Liver (tissue), 9 donors: ENCODE data around the gene SPTB. TPM values are rescaled to one million over a fixed set of nuclear protein-coding genes. Genes with fewer than 3 reads are reported as not detected.

ENCODE experiments used
- DNase-seq: peaks from one replicate; pipeline ENCODE4 v3.0.0-alpha.2; 2017; ENCODE audit warnings: low spot score
- H3K27ac ChIP-seq, 2 donors: one replicate each; pipeline ENCODE4 v1.7.0; 2013; ENCODE audit warnings: inconsistent platforms in 2 of 2, low read length in 2 of 2, control low read depth in 1 of 2, low read depth in 1 of 2, mild to moderate bottlenecking in 1 of 2
- H3K27me3 ChIP-seq, 4 donors: one replicate each; pipeline versions ENCODE4 v1.6.1 to v1.7.0; 2013; ENCODE audit warnings: low read length in 3 of 4, inconsistent platforms in 1 of 4, mild to moderate bottlenecking in 1 of 4, moderate library complexity in 1 of 4; ENCODE audit not compliant: control insufficient read depth in 4 of 4, insufficient read depth in 4 of 4
- H3K36me3 ChIP-seq, 4 donors: one replicate each; pipeline versions ENCODE4 v1.6.1 to v1.7.0; 2013; ENCODE audit warnings: low read length in 3 of 4, mild to moderate bottlenecking in 3 of 4, low read depth in 1 of 4, moderate library complexity in 1 of 4; ENCODE audit not compliant: control insufficient read depth in 4 of 4, insufficient read depth in 3 of 4
- H3K4me1 ChIP-seq, 4 donors: one replicate each; pipeline versions ENCODE4 v1.6.1 to v1.7.0; 2013; ENCODE audit warnings: low read length in 3 of 4, mild to moderate bottlenecking in 3 of 4, moderate library complexity in 1 of 4; ENCODE audit not compliant: control insufficient read depth in 4 of 4, insufficient read depth in 4 of 4
- H3K4me3 ChIP-seq, 3 donors: one replicate each; pipeline versions ENCODE4 v1.6.1 to v1.7.0; 2013; ENCODE audit warnings: low read length in 3 of 3, control low read depth in 1 of 3, low read depth in 1 of 3, mild to moderate bottlenecking in 1 of 3
- H3K9ac ChIP-seq, 2 donors: one replicate each; pipeline ENCODE4 v1.7.0; 2013; ENCODE audit warnings: low read length in 2 of 2, mild to moderate bottlenecking in 2 of 2, moderate library complexity in 2 of 2, control low read depth in 1 of 2, low read depth in 1 of 2
- H3K9me3 ChIP-seq, 4 donors: one replicate each; pipeline versions ENCODE4 v1.6.1 to v1.7.0; 2013; ENCODE audit warnings: low read length in 3 of 4; ENCODE audit not compliant: control insufficient read depth in 4 of 4
- FOXA2 ChIP-seq: IDR thresholded peaks from 2 replicates; pipeline ENCODE4 v1.6.1; 2016; ENCODE audit warnings: antibody characterized with exemption
- RAD21 ChIP-seq, 2 donors: IDR thresholded peaks; 2 replicates each; pipeline ENCODE4 v1.6.1; 2016; ENCODE audit warnings: antibody characterized with exemption in 2 of 2, mild to moderate bottlenecking in 2 of 2
- TAF1 ChIP-seq: conservative IDR thresholded peaks from 2 replicates; pipeline ENCODE4 v1.6.1; 2016; ENCODE audit warnings: antibody characterized with exemption, mild to moderate bottlenecking
- WGBS: extraction: QIAGEN DNeasy Blood & Tissue Kit; methylation state at CpG from one replicate; pipeline ENCODE4 v1.1.7; 2013; 5-methylcytosine and 5-hydroxymethylcytosine counted together
- polyA plus RNA-seq, 2 donors: library from polyadenylated mRNA; stranded (reverse) in 1 of 2; unstranded in 1 of 2; fragments of 200-250 nt in 1 of 2; fragments of >200 nt in 1 of 2; fragmentation: Nextera tagmentation in 1 of 2; extraction: Ambion mirVana in 1 of 2; gene quantifications; one replicate each; pipeline versions ENCODE4 v1.2.1 to v1.2.3, GENCODE V29; 2013 to 2015
- total RNA-seq, 2 donors: library from RNA; depleted of rRNA; stranded (reverse); fragments of >200 nt; gene quantifications; one replicate each; pipeline ENCODE4 v1.2.3, GENCODE V29; 2014
- TF ChIP-seq, protein P1 (sequence below): IDR thresholded peaks from 2 replicates; pipeline ENCODE4 v1.6.1; 2016; ENCODE audit warnings: antibody characterized with exemption
- TF ChIP-seq, protein P2 (sequence below): fragments of 150-350 bp; IDR thresholded peaks from 2 replicates; pipeline ENCODE4 v1.5.1; 2017; ENCODE audit warnings: improper control_type of control experiment, low read depth, low read length; ENCODE audit not compliant: missing input control
- TF ChIP-seq, protein P3 (sequence below): IDR thresholded peaks from 2 replicates; pipeline ENCODE4 v1.6.1; 2016; ENCODE audit warnings: antibody characterized with exemption
- TF ChIP-seq, protein P4 (sequence below): IDR thresholded peaks from 2 replicates; pipeline ENCODE4 v1.6.1; 2016; ENCODE audit warnings: antibody characterized with exemption, mild to moderate bottlenecking
- donor health status: healthy.
- donor health status: healthy.
- donor health status: healthy.
- donor health status: healthy.
- donor health status: healthy.

Gene SPTB
- total and polyA plus RNA-seq, 4 donors = 0.12 to 332 (median 0.26) TPM

DNA sequence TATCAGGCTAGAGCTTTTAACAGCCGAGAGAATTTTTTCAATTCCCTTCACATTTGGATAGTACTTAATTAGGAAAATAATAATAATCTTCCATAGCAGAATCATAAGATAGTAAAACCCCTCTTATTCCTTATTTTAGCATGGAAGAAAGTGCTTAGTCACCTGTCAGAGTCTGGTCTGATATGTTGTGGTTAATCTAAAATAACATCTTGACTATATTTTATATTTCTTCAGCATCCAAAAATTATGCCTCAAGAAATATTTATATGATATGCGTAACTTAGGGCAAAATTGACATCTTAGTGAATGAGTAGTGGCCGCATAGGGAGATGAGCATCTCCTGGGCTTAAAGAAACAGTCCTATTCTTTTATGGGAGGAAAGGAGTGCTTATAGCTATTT, 47.3 kb upstream of the SPTB start:
- no peaks in the 10 kb centered on the region for H3K27me3 ChIP-seq
- H3K36me3 ChIP-seq = peaks cover 4 to 28% (median 21%) of the 10 kb centered on the region in 4 donors
- no peak for TF ChIP-seq TAF1
- no peak for TF ChIP-seq FOXA2
- TF ChIP-seq, protein P1, sequence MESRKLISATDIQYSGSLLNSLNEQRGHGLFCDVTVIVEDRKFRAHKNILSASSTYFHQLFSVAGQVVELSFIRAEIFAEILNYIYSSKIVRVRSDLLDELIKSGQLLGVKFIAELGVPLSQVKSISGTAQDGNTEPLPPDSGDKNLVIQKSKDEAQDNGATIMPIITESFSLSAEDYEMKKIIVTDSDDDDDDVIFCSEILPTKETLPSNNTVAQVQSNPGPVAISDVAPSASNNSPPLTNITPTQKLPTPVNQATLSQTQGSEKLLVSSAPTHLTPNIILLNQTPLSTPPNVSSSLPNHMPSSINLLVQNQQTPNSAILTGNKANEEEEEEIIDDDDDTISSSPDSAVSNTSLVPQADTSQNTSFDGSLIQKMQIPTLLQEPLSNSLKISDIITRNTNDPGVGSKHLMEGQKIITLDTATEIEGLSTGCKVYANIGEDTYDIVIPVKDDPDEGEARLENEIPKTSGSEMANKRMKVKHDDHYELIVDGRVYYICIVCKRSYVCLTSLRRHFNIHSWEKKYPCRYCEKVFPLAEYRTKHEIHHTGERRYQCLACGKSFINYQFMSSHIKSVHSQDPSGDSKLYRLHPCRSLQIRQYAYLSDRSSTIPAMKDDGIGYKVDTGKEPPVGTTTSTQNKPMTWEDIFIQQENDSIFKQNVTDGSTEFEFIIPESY = no peak
- DNase-seq = no peak
- peaks cover 1 to 15% (median 11%) of the 10 kb centered on the region in 4 donors for H3K4me1 ChIP-seq
- no peaks in the 10 kb centered on the region for H3K9me3 ChIP-seq
- 80% methylated on average over 3 of the region's 3 CpGs for WGBS
- H3K9ac ChIP-seq = no peak overlapping the region
- no peak overlapping the region for H3K27ac ChIP-seq
- no peak overlapping the region for H3K4me3 ChIP-seq

DNA sequence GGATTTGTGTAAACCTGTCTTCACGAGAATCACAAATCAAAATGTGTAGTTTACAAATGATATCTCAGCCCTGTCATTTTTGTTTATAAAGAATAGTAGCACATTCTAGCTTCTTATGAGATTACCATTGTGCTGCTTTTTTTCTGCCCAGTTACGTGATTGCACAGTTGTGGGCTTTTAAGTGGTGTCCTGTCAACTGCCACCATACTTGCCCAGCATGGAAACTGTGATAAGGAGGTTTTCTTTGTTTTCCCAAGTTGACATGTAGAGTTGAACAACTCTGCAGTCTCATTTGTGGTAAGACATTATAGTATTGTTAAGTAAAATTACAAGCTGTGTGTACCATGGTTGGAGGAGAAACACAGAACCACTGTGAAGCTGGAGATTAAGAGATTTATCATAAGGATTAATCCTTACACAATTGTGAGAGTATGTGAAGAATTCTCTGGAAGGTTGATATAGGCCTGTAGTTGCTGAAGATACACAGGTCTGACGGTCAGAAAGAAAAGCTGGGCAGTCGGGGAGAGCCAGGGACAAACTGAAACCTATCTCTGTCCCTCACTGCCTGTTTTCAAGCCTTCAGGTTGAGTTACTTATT, 46.8 kb upstream of the SPTB start:
- no peaks in the 10 kb centered on the region for H3K9me3 ChIP-seq
- H3K27ac ChIP-seq = no peak overlapping the region
- TF ChIP-seq, protein P2, sequence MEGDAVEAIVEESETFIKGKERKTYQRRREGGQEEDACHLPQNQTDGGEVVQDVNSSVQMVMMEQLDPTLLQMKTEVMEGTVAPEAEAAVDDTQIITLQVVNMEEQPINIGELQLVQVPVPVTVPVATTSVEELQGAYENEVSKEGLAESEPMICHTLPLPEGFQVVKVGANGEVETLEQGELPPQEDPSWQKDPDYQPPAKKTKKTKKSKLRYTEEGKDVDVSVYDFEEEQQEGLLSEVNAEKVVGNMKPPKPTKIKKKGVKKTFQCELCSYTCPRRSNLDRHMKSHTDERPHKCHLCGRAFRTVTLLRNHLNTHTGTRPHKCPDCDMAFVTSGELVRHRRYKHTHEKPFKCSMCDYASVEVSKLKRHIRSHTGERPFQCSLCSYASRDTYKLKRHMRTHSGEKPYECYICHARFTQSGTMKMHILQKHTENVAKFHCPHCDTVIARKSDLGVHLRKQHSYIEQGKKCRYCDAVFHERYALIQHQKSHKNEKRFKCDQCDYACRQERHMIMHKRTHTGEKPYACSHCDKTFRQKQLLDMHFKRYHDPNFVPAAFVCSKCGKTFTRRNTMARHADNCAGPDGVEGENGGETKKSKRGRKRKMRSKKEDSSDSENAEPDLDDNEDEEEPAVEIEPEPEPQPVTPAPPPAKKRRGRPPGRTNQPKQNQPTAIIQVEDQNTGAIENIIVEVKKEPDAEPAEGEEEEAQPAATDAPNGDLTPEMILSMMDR = no peak
- TF ChIP-seq, protein P1 = no peak
- no peak for TF ChIP-seq RAD21 (IDR thresholded peaks at IDR 0.05)
- TF ChIP-seq, protein P3, sequence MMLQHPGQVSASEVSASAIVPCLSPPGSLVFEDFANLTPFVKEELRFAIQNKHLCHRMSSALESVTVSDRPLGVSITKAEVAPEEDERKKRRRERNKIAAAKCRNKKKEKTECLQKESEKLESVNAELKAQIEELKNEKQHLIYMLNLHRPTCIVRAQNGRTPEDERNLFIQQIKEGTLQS = no peak
- TF ChIP-seq, protein P4, sequence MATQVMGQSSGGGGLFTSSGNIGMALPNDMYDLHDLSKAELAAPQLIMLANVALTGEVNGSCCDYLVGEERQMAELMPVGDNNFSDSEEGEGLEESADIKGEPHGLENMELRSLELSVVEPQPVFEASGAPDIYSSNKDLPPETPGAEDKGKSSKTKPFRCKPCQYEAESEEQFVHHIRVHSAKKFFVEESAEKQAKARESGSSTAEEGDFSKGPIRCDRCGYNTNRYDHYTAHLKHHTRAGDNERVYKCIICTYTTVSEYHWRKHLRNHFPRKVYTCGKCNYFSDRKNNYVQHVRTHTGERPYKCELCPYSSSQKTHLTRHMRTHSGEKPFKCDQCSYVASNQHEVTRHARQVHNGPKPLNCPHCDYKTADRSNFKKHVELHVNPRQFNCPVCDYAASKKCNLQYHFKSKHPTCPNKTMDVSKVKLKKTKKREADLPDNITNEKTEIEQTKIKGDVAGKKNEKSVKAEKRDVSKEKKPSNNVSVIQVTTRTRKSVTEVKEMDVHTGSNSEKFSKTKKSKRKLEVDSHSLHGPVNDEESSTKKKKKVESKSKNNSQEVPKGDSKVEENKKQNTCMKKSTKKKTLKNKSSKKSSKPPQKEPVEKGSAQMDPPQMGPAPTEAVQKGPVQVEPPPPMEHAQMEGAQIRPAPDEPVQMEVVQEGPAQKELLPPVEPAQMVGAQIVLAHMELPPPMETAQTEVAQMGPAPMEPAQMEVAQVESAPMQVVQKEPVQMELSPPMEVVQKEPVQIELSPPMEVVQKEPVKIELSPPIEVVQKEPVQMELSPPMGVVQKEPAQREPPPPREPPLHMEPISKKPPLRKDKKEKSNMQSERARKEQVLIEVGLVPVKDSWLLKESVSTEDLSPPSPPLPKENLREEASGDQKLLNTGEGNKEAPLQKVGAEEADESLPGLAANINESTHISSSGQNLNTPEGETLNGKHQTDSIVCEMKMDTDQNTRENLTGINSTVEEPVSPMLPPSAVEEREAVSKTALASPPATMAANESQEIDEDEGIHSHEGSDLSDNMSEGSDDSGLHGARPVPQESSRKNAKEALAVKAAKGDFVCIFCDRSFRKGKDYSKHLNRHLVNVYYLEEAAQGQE = no peak
- WGBS = 87% methylated on average over 4 of the region's 4 CpGs
- peaks cover 0 to 11% (median 7%) of the 10 kb centered on the region in 4 donors for H3K4me1 ChIP-seq
- no peak overlapping the region for H3K9ac ChIP-seq
- H3K4me3 ChIP-seq = no peak overlapping the region
- DNase-seq = no peak
- H3K27me3 ChIP-seq = no peaks in the 10 kb centered on the region
- peaks cover 4 to 27% (median 21%) of the 10 kb centered on the region in 4 donors for H3K36me3 ChIP-seq
